A549 (cell line): ENCODE data around the gene DIP2C. TPM values are rescaled to one million over a fixed set of nuclear protein-coding genes. Genes with fewer than 3 reads are reported as not detected.

Source experiments
- ATAC-seq, 2 experiments: fragments of 200-7000 bp in 1 of 2; fragments of >200 bp in 1 of 2; cut with Nextera tagmentation in 1 of 2; cut with Tn5 transposase in 1 of 2; 3 replicates each; pipeline versions ENCODE4 v1.8.0 to v1.9.1; 2018 to 2020; ENCODE audit warnings: mild to moderate bottlenecking in 1 of 2, moderate library complexity in 1 of 2
- CTCF ChIA-PET: fragments of 300-600 bp; sonication (Branson Sonifier 250); formaldehyde crosslinking; extraction: SDS; loops from one replicate; lab custom pipeline; 2021; ENCODE audit warnings: antibody characterized with exemption, inconsistent platforms; lab: Yijun Ruan, JAX
- POLR2A ChIA-PET: fragments of 350-600 bp; formaldehyde crosslinking; extraction: SDS; loops from one replicate; lab custom pipeline; 2021; ENCODE audit warnings: antibody characterized with exemption, inconsistent platforms; lab: Yijun Ruan, JAX
- DNase-seq, 2 experiments: peaks; one replicate each; pipeline versions ENCODE4 v3.0.0 to v3.0.0-alpha.2; 2011 to 2016; ENCODE audit warnings: low read depth in 1 of 2, low spot score in 1 of 2
- FAIRE-seq: peaks from 2 replicates; lab custom pipeline; 2011; peaks lifted over from hg19 to GRCh38; lab: Jason Lieb, UNC
- H3K27ac ChIP-seq, 2 experiments: fragments of >200 bp; sonication (Bioruptor Twin); formaldehyde crosslinking; 3 replicates each; pipeline ENCODE4 v1.5.1; 2016 to 2017
- H3K4me1 ChIP-seq: fragments of >200 bp; sonication (Bioruptor Twin); formaldehyde crosslinking; 3 replicates; pipeline ENCODE4 v1.6.1; 2016
- H3K4me2 ChIP-seq: fragments of >200 bp; sonication (Bioruptor Twin); formaldehyde crosslinking; 3 replicates; pipeline ENCODE4 v1.6.1; 2016
- H3K4me3 ChIP-seq: fragments of >200 bp; sonication (Bioruptor Twin); formaldehyde crosslinking; 3 replicates; pipeline ENCODE4 v1.5.1; 2016
- H3K9me3 ChIP-seq: fragments of >200 bp; sonication (Bioruptor Twin); formaldehyde crosslinking; 3 replicates; pipeline ENCODE4 v1.6.1; 2016
- BHLHE40 ChIP-seq: IDR thresholded peaks from 2 replicates; pipeline ENCODE4 v1.6.1; 2012; ENCODE audit warnings: low read depth, low read length, inconsistent platforms
- CHD2 ChIP-seq: fragments of 150-350 bp; IDR thresholded peaks from 2 replicates; pipeline ENCODE4 v1.6.1; 2014; ENCODE audit warnings: low read length; ENCODE audit not compliant: partially characterized antibody
- EHF ChIP-seq: fragments of 250-450 bp; sonication (Bioruptor Pico); IDR thresholded peaks from 2 replicates; pipeline ENCODE4 v1.5.0; 2020; ENCODE audit warnings: mild to moderate bottlenecking
- EHMT2 ChIP-seq: fragments of 200-600 bp; sonication (generic); IDR thresholded peaks from 2 replicates; pipeline ENCODE4 v1.6.1; 2016; ENCODE audit warnings: antibody characterized with exemption, low read depth, mild to moderate bottlenecking, moderate library complexity
- FOSB ChIP-seq: fragments of 250-450 bp; sonication (Bioruptor Pico); IDR thresholded peaks from 2 replicates; pipeline ENCODE4 v1.5.0; 2020; ENCODE audit warnings: mild to moderate bottlenecking, moderate library complexity
- HOXA7 ChIP-seq: fragments of 250-450 bp; sonication (Bioruptor Pico); IDR thresholded peaks from 2 replicates; pipeline ENCODE4 v1.5.0; 2020; ENCODE audit warnings: mild to moderate bottlenecking, moderate library complexity
- KDM1A ChIP-seq: fragments of 200-600 bp; sonication (generic); IDR thresholded peaks from 2 replicates; pipeline ENCODE4 v1.6.1; 2016; ENCODE audit warnings: low read depth, mild to moderate bottlenecking
- MAZ ChIP-seq: fragments of 150-350 bp; IDR thresholded peaks from 2 replicates; pipeline ENCODE4 v1.6.1; 2014; ENCODE audit warnings: antibody characterized with exemption, low read depth, low read length, borderline replicate concordance
- MYC ChIP-seq: IDR thresholded peaks from 2 replicates; pipeline ENCODE4 v1.6.1; 2012; ENCODE audit warnings: mild to moderate bottlenecking, inconsistent platforms, low read length, improper control_type of control experiment, borderline replicate concordance
- PHF8 ChIP-seq: fragments of 200-600 bp; sonication (generic); IDR thresholded peaks from 2 replicates; pipeline ENCODE4 v1.6.1; 2016; ENCODE audit warnings: low read depth, mild to moderate bottlenecking, antibody characterized with exemption, moderate library complexity, borderline replicate concordance
- POLR2A ChIP-seq: IDR thresholded peaks from 2 replicates; pipeline ENCODE4 v1.6.1; 2012; ENCODE audit warnings: mild to moderate bottlenecking, low read length
- POLR2AphosphoS2 ChIP-seq: conservative IDR thresholded peaks from 2 replicates; pipeline ENCODE4 v1.6.1; 2012; ENCODE audit warnings: low read length, improper control_type of control experiment, inconsistent platforms
- RCOR1 ChIP-seq: fragments of 150-350 bp; IDR thresholded peaks from 2 replicates; pipeline ENCODE4 v1.6.1; 2014; ENCODE audit warnings: antibody characterized with exemption, low read length, low read depth
- ZNF302 ChIP-seq: fragments of 250-450 bp; sonication (Bioruptor Pico); IDR thresholded peaks from 2 replicates; pipeline ENCODE4 v1.9.0; 2021; ENCODE audit warnings: inconsistent platforms, mild to moderate bottlenecking, moderate library complexity
- ZSCAN20 ChIP-seq: fragments of 250-450 bp; sonication (Bioruptor Pico); IDR thresholded peaks from 2 replicates; pipeline ENCODE4 v1.8.0; 2022; ENCODE audit warnings: mild to moderate bottlenecking, moderate library complexity
- WGBS: methylation state at CpG from one replicate; pipeline ENCODE4 v1.1.6; 2017; ENCODE audit errors: missing lambda C conversion rate; 5-methylcytosine and 5-hydroxymethylcytosine counted together
- polyA plus RNA-seq, 4 experiments: library from polyadenylated mRNA; depleted of rRNA in 3 of 4; stranded (reverse); fragments of >200 nt; fragmentation: RNase III in 1 of 4; extraction: RNeasy Plus Mini Kit Qiagen cat#74134 plus additional on column Dnase treatment in 1 of 4; gene quantifications; 2 replicates in 3 of 4; 3 replicates in 1 of 4; pipeline ENCODE4 v1.2.3, GENCODE V29; 2011 to 2017
- TF ChIP-seq, protein P1 (sequence below): fragments of 200-600 bp; sonication (generic); IDR thresholded peaks from 2 replicates; pipeline ENCODE4 v1.6.1; 2016; ENCODE audit warnings: antibody characterized with exemption, mild to moderate bottlenecking, moderate library complexity
- TF ChIP-seq, protein P2 (sequence below): fragments of >200 bp; sonication (Bioruptor Twin); formaldehyde crosslinking; IDR thresholded peaks from 2 replicates; pipeline ENCODE4 v1.6.1; 2016
- TF ChIP-seq, protein P3 (sequence below): fragments of 150-350 bp; IDR thresholded peaks from 2 replicates; pipeline ENCODE4 v1.6.1; 2014; ENCODE audit warnings: low read depth, mild to moderate bottlenecking, low read length

Gene DIP2C
- polyA plus RNA-seq, 2 of the 4 experiments (the other 2 are of a cell fraction) = 3.7 to 5.0 TPM

DNA sequence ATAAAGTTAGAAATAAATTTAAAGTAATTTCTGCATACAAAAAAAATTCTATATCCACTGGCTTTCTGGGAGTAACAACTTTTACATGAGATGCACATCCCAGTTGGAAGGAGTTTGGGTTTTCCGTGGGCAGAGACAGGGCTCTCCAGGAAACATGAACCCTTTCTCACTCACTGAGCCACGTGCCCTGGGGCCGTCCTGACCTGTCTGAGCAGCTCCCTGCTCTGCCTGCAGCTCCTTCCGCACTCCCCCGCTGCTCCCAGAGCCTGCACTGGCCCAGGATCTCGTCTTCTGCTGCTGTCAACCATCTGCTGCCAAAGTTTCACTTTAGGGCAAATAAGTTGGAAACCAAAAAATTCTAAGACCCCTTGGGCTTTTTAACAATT, 169.1 kb downstream of the DIP2C start:
- no peak for ATAC-seq
- Histone ChIP-seq H3K4me1 (no peaks in the 10 kb centered on the region), H3K27ac (no peak overlapping the region), H3K9me3 (no peaks in the 10 kb centered on the region), H3K4me3 (no peak overlapping the region), H3K4me2 (no peak overlapping the region)
- ChIA-PET CTCF (interaction anchor here (4.5 kb wide), 1 partner anchor 9 kb away, joined by 24 read pairs; no protein-coding TSS in a partner anchor), POLR2A (no interaction called here)
- no peak for FAIRE-seq
- no peak for TF ChIP-seq KDM1A
- TF ChIP-seq POLR2A = no peak
- TF ChIP-seq RCOR1 = no peak
- no peak for DNase-seq
- 84% methylated on average over 6 of the region's 6 CpGs for WGBS

GRCh38 chr10:519716-520401, 169.6 kb downstream of the DIP2C start:
- H3K9me3 ChIP-seq = no peaks in the 10 kb centered on the region
- FAIRE-seq (no peak), ATAC-seq (no peak), DNase-seq (no peak)
- H3K4me1 ChIP-seq = no peaks in the 10 kb centered on the region
- no peak overlapping the region for H3K4me3 ChIP-seq
- no peak overlapping the region for H3K27ac ChIP-seq
- H3K4me2 ChIP-seq = no peak overlapping the region
- ChIA-PET POLR2A (no interaction called here), CTCF (interaction anchor here (2.0 to 4.5 kb wide), 2 partner anchors 9 to 269 kb away, joined by 8 to 24 read pairs; no protein-coding TSS in a partner anchor)
- TF ChIP-seq, protein P1, sequence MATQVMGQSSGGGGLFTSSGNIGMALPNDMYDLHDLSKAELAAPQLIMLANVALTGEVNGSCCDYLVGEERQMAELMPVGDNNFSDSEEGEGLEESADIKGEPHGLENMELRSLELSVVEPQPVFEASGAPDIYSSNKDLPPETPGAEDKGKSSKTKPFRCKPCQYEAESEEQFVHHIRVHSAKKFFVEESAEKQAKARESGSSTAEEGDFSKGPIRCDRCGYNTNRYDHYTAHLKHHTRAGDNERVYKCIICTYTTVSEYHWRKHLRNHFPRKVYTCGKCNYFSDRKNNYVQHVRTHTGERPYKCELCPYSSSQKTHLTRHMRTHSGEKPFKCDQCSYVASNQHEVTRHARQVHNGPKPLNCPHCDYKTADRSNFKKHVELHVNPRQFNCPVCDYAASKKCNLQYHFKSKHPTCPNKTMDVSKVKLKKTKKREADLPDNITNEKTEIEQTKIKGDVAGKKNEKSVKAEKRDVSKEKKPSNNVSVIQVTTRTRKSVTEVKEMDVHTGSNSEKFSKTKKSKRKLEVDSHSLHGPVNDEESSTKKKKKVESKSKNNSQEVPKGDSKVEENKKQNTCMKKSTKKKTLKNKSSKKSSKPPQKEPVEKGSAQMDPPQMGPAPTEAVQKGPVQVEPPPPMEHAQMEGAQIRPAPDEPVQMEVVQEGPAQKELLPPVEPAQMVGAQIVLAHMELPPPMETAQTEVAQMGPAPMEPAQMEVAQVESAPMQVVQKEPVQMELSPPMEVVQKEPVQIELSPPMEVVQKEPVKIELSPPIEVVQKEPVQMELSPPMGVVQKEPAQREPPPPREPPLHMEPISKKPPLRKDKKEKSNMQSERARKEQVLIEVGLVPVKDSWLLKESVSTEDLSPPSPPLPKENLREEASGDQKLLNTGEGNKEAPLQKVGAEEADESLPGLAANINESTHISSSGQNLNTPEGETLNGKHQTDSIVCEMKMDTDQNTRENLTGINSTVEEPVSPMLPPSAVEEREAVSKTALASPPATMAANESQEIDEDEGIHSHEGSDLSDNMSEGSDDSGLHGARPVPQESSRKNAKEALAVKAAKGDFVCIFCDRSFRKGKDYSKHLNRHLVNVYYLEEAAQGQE = no peak
- no peak for TF ChIP-seq PHF8
- no peak for TF ChIP-seq ZSCAN20 (CRISPR knock-in tag)
- TF ChIP-seq MAZ = no peak
- TF ChIP-seq, protein P2, sequence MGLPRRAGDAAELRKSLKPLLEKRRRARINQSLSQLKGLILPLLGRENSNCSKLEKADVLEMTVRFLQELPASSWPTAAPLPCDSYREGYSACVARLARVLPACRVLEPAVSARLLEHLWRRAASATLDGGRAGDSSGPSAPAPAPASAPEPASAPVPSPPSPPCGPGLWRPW = no peak
- TF ChIP-seq POLR2AphosphoS2 = no peak
- TF ChIP-seq HOXA7 = no peak
- WGBS = 90% methylated on average over 25 of the region's 25 CpGs

DNA sequence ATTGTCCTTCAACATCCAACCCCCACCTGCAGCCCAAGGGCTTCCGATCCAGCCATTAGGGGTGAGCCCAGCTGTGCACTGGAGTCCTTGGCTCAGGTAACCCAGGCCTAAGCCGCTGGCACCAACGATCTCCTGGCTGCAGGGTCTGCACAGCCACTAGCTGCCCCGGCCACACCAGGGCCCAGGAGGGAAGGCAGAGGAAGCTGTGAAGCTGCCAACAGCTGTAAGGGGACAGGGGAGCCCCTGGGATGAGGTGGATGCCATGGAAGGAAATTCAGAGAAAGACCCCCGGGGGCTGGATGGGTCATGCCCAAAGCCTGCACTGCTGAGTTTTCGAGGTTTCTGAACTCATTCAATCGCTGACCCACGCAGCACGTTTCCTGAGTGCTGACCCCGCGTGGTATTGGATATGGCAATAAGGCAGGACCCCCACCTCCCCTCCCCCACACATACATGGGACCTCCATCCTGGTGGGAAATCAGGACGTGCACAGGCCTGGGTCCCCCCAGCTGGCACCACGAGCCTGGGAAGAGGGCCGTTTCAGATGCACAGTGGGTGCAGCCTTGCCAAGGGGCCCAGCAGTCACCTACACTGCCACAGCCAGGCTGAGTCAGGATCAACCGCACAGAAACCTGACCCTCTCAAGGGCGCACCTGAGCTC, 170.3 kb downstream of the DIP2C start:
- no peak overlapping the region for H3K4me2 ChIP-seq
- no peak overlapping the region for H3K27ac ChIP-seq
- no peak for FAIRE-seq
- 80% methylated on average over 13 of the region's 16 CpGs for WGBS
- DNase-seq = no peak
- TF ChIP-seq RCOR1 (no peak), BHLHE40 (no peak), EHMT2 (no peak), FOSB (CRISPR knock-in tag) (no peak), MYC (no peak), ZNF302 (CRISPR knock-in tag) (no peak), ZSCAN20 (CRISPR knock-in tag) (no peak), EHF (CRISPR knock-in tag) (no peak), MAZ (no peak), CHD2 (no peak)
- TF ChIP-seq, protein P3, sequence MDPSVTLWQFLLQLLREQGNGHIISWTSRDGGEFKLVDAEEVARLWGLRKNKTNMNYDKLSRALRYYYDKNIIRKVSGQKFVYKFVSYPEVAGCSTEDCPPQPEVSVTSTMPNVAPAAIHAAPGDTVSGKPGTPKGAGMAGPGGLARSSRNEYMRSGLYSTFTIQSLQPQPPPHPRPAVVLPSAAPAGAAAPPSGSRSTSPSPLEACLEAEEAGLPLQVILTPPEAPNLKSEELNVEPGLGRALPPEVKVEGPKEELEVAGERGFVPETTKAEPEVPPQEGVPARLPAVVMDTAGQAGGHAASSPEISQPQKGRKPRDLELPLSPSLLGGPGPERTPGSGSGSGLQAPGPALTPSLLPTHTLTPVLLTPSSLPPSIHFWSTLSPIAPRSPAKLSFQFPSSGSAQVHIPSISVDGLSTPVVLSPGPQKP = no peak
- TF ChIP-seq, all 56 proteins: peak for 0
- Histone ChIP-seq H3K4me1 (no peaks in the 10 kb centered on the region), H3K4me3 (no peak overlapping the region), H3K9me3 (no peaks in the 10 kb centered on the region)
- ChIA-PET POLR2A (no interaction called here), CTCF (interaction anchor here (0.8 to 4.5 kb wide), 3 partner anchors 8 to 270 kb away, joined by 3 to 24 read pairs (median 8); no protein-coding TSS in a partner anchor)
- ATAC-seq = no peak
